B cell (primary cell): ENCODE measurements around the gene RBMS3. TPM values are rescaled to one million over a fixed set of nuclear protein-coding genes. Genes with fewer than 3 reads are reported as not detected.
"Not testable (repeated sequence)": the region's sequence is repeated elsewhere in the genome, so short reads cannot be mapped to it uniquely, and the experiment has no call there.

ENCODE experiments used
- ATAC-seq: fragments of 200-7000 bp; cut with Tn5 transposase; one replicate; pipeline ENCODE4 v1.10.0; 2021; ENCODE audit warnings: low read depth, mild to moderate bottlenecking, moderate number of reproducible peaks, moderate library complexity
- CTCF ChIA-PET: fragments of 350-600 bp; sonication (Branson Sonifier 250); formaldehyde crosslinking; loops from one replicate; lab custom pipeline; 2021; ENCODE audit warnings: antibody characterized with exemption, inconsistent platforms; lab: Charles Lee
- POLR2A ChIA-PET: fragments of 350-600 bp; sonication (Branson Sonifier 250); formaldehyde crosslinking; loops from one replicate; lab custom pipeline; 2021; ENCODE audit warnings: antibody characterized with exemption; lab: Charles Lee
- DNase-seq: peaks from one replicate; pipeline ENCODE4 v3.0.0; 2013
- H2AFZ ChIP-seq: 2 replicates; pipeline ENCODE4 v1.6.1; 2012; ENCODE audit warnings: mild to moderate bottlenecking, low read depth, low read length; ENCODE audit not compliant: insufficient read depth, poor library complexity, severe bottlenecking
- H3K27ac ChIP-seq, 2 donors: 1 replicate in 1 of 2; 2 replicates in 1 of 2; pipeline ENCODE4 v1.5.1; 2012 to 2013; ENCODE audit warnings: low read length in 2 of 2, mild to moderate bottlenecking in 2 of 2, moderate library complexity in 1 of 2
- H3K27me3 ChIP-seq, 4 experiments: fragments of 200-600 bp in 1 of 4; sonication (generic) in 1 of 4; replicated peaks in 1 of 4; 1 replicate in 2 of 4; 2 replicates in 2 of 4; pipeline versions ENCODE4 v1.6.1 to v1.7.0; 2013 to 2016; ENCODE audit warnings: low read length in 3 of 4, mild to moderate bottlenecking in 2 of 4, mixed read lengths in 1 of 4, moderate library complexity in 1 of 4; ENCODE audit not compliant: insufficient read depth in 4 of 4, control insufficient read depth in 3 of 4; ENCODE audit errors: control extremely low read depth in 1 of 4
- H3K36me3 ChIP-seq, 2 experiments: replicated peaks in 1 of 2; 1 replicate in 1 of 2; 2 replicates in 1 of 2; pipeline versions ENCODE4 v1.6.1 to v1.7.1; 2013; ENCODE audit warnings: low read length in 1 of 2; ENCODE audit not compliant: insufficient read depth in 2 of 2, control insufficient read depth in 1 of 2; ENCODE audit errors: control extremely low read depth in 1 of 2, extremely low read depth in 1 of 2
- H3K4me1 ChIP-seq, 2 donors: fragments of 200-600 bp in 1 of 2; sonication (generic) in 1 of 2; 1 replicate in 1 of 2; 2 replicates in 1 of 2; pipeline versions ENCODE4 v1.5.1 to v1.6.1; 2013 to 2017; ENCODE audit warnings: low read length in 2 of 2; ENCODE audit not compliant: control insufficient read depth in 2 of 2, insufficient read depth in 2 of 2
- H3K4me2 ChIP-seq: replicated peaks from 2 replicates; pipeline ENCODE3; 2012; ENCODE audit warnings: mild to moderate bottlenecking, low read depth, low read length; ENCODE audit not compliant: poor library complexity, severe bottlenecking
- H3K4me3 ChIP-seq, 5 experiments: fragments of 200-600 bp in 1 of 5; sonication (generic) in 1 of 5; 1 replicate in 3 of 5; 2 replicates in 2 of 5; pipeline versions ENCODE4 v1.5.1 to v1.7.0; 2011 to 2016; ENCODE audit warnings: low read length in 4 of 5, mild to moderate bottlenecking in 4 of 5, low read depth in 2 of 5, control low read depth in 1 of 5, moderate library complexity in 1 of 5; ENCODE audit not compliant: insufficient read depth in 1 of 5; ENCODE audit errors: control extremely low read depth in 1 of 5, extremely low read depth in 1 of 5
- H3K79me2 ChIP-seq: fragments of 200-600 bp; sonication (generic); one replicate; pipeline ENCODE4 v1.6.0; 2016; ENCODE audit warnings: low read length; ENCODE audit not compliant: control insufficient read depth, insufficient read depth
- H3K9ac ChIP-seq: fragments of 200-600 bp; sonication (generic); 2 replicates; pipeline ENCODE4 v1.6.1; 2017; ENCODE audit warnings: mild to moderate bottlenecking, low read length, moderate library complexity
- H3K9me3 ChIP-seq, 3 donors: one replicate each; pipeline versions ENCODE4 v1.6.1 to v1.7.1; 2013; ENCODE audit warnings: low read length in 2 of 3; ENCODE audit not compliant: control insufficient read depth in 2 of 3, insufficient read depth in 1 of 3; ENCODE audit errors: control extremely low read depth in 1 of 3
- H4K20me1 ChIP-seq: 2 replicates; pipeline ENCODE4 v1.6.0; 2012; ENCODE audit warnings: mild to moderate bottlenecking, low read length; ENCODE audit not compliant: insufficient read depth, control insufficient read depth, poor library complexity, severe bottlenecking
- H3K27ac Mint-ChIP-seq: one replicate; pipeline ENCODE4 v1.8.0; 2021; ENCODE audit warnings: mixed read lengths
- H3K27me3 Mint-ChIP-seq: one replicate; pipeline ENCODE4 v1.8.0; 2021; ENCODE audit warnings: mixed read lengths
- H3K4me1 Mint-ChIP-seq: one replicate; pipeline ENCODE4 v1.8.0; 2021; ENCODE audit warnings: mixed read lengths
- H3K4me3 Mint-ChIP-seq: one replicate; pipeline ENCODE4 v1.8.0; 2021; ENCODE audit warnings: mixed read lengths
- H3K9me3 Mint-ChIP-seq: one replicate; pipeline ENCODE4 v1.8.0; 2022; ENCODE audit warnings: mixed read lengths; ENCODE audit not compliant: insufficient read depth
- CTCF ChIP-seq: fragments of 200-600 bp; IDR thresholded peaks from one replicate; pipeline ENCODE4 v1.8.0; 2022; ENCODE audit warnings: antibody characterized with exemption, mild to moderate bottlenecking
- EZH2 ChIP-seq: IDR thresholded peaks from 2 replicates; pipeline ENCODE4 v1.6.1; 2012; ENCODE audit warnings: borderline replicate concordance, low read depth, mild to moderate bottlenecking, moderate library complexity, low read length; ENCODE audit not compliant: insufficient read depth, poor library complexity, severe bottlenecking
- WGBS: methylation state at CpG from one replicate; pipeline ENCODE4 v1.1.5; 2013; ENCODE audit warnings: missing lambda C conversion rate; ENCODE audit not compliant: insufficient coverage; 5-methylcytosine and 5-hydroxymethylcytosine counted together
- intact Hi-C: fragments of 100-400 bp; cut with micrococcal nuclease; formaldehyde crosslinking; loops from one replicate; pipeline ENCODE4 v1.10.0; 2022
- polyA plus RNA-seq: library from polyadenylated mRNA; depleted of rRNA; stranded (reverse); fragments of >200 nt; gene quantifications from 2 replicates; pipeline ENCODE4 v1.2.3, GENCODE V29; 2012
- total RNA-seq, 2 donors: library from RNA; stranded (reverse); fragments of 120-200 nt in 1 of 2; gene quantifications; 1 replicate in 1 of 2; 2 replicates in 1 of 2; pipeline versions ENCODE4 v1.2.3 to v1.2.4, GENCODE V29; 2013 to 2022

Gene RBMS3
- total and polyA plus RNA-seq, 2 donors (not counting 1 experiment from before 2014, with no cell fraction given) = not detected

GRCh38 chr3:29468187-29468586, 187.3 kb downstream of the RBMS3 start:
- Histone ChIP-seq H3K27me3 (no peaks in the 10 kb centered on the region), H3K4me2 (no peak overlapping the region), H3K27ac (no peak overlapping the region), H2AFZ (no peak overlapping the region), H3K9ac (no peak overlapping the region), H3K4me3 (no peak overlapping the region), H3K9me3 (no peaks in the 10 kb centered on the region), H4K20me1 (no peaks in the 10 kb centered on the region), H3K4me1 (no peaks in the 10 kb centered on the region), H3K36me3 (no peaks in the 10 kb centered on the region), H3K79me2 (no peaks in the 10 kb centered on the region)
- ChIA-PET POLR2A (no interaction called here), CTCF (no interaction called here)
- Mint-ChIP-seq H3K4me1 (no peaks in the 10 kb centered on the region), H3K4me3 (no peak overlapping the region), H3K27me3 (no peaks in the 10 kb centered on the region), H3K27ac (no peak overlapping the region), H3K9me3 (no peaks in the 10 kb centered on the region)
- intact Hi-C loops = no loop called here
- ATAC-seq (no peak), DNase-seq (no peak)
- WGBS = 100% methylated on average over 1 of the region's 4 CpGs
- TF ChIP-seq EZH2 (no peak), CTCF (no peak)

- H3K36me3 ChIP-seq, H4K20me1 ChIP-seq, DNase-seq, H3K4me2 ChIP-seq, POLR2A ChIA-PET, H3K79me2 ChIP-seq, CTCF ChIA-PET, H3K4me3 ChIP-seq, intact Hi-C loops, H3K4me1 ChIP-seq, H3K27me3 ChIP-seq, H3K4me1 Mint-ChIP-seq, H3K9ac ChIP-seq, H3K27me3 Mint-ChIP-seq, H3K9me3 Mint-ChIP-seq, ATAC-seq, H3K27ac Mint-ChIP-seq, H3K4me3 Mint-ChIP-seq, H3K27ac ChIP-seq, H2AFZ ChIP-seq, H3K9me3 ChIP-seq: not testable (repeated sequence)
- WGBS = 95% methylated on average over 39 of the region's 41 CpGs
Observed at GRCh38 chr3:29473481-29474170, 192.8 kb downstream of the RBMS3 start.
